ENCODE measurements around the gene OR51B5.
A peak's percentile ranks its signal among the peaks of the same experiment; 100 is the strongest.
"Not testable (repeated sequence)": the region's sequence is repeated elsewhere in the genome, so short reads cannot be mapped to it uniquely, and the experiment has no call there.

OR51B5 gene

GRCh38 chr11:5343474-5344335 is at the start of gene OR51B5:
OR51B5 (minus strand) TSS chr11:5343524; CDS start chr11:5343524, 0 bp downstream.
- no peak for DNase-seq

GRCh38 chr11:5390210-5390609 is 46.9 kb upstream of the OR51B5 start:
- DNase-seq: no peak

GRCh38 chr11:5384335-5384734 is 41.0 kb upstream of the OR51B5 start:
- DNase-seq: no peak

- DNase-seq: no peak
These were observed 40.3 kb upstream of the OR51B5 start, which contains the start of gene OR51M1 for GRCh38 chr11:5383576-5383975. OR51M1 (plus strand) TSS chr11:5383812; CDS start chr11:5389399, 5,587 bp downstream.

- peak; percentile 76 for DNase-seq
These were observed 37.5 kb upstream of the OR51B5 start for GRCh38 chr11:5380740-5381342.

GRCh38 chr11:5369789-5370188 is 26.5 kb upstream of the OR51B5 start:
- DNase-seq: peak; percentile 81

GRCh38 chr11:5368502-5369043 is 25.2 kb upstream of the OR51B5 start:
- DNase-seq: no peak

- peak; percentile 23 for DNase-seq
These were observed 24.2 kb upstream of the OR51B5 start for GRCh38 chr11:5367448-5368074.

GRCh38 chr11:5366856-5367255 is 23.5 kb upstream of the OR51B5 start:
- DNase-seq: no peak

GRCh38 chr11:5366365-5366764 is 23.0 kb upstream of the OR51B5 start:
- not testable (repeated sequence) for DNase-seq

GRCh38 chr11:5364214-5364613 is 20.9 kb upstream of the OR51B5 start:
- no peak for DNase-seq

GRCh38 chr11:5363679-5364078 is 20.4 kb upstream of the OR51B5 start:
- DNase-seq: peak; percentile 8

- DNase-seq: no peak
These were observed 18.8 kb upstream of the OR51B5 start for GRCh38 chr11:5362017-5362625.

- DNase-seq: not testable (repeated sequence)
These were observed 12.7 kb upstream of the OR51B5 start for GRCh38 chr11:5356031-5356430.

- DNase-seq: no peak
These were observed 7.9 kb upstream of the OR51B5 start, which contains the start of gene OR51B6 for GRCh38 chr11:5351208-5351607. OR51B6 (plus strand) TSS chr11:5351508; CDS start chr11:5351508, 0 bp downstream.

GRCh38 chr11:5349550-5349949 is 6.2 kb upstream of the OR51B5 start:
- no peak for DNase-seq

GRCh38 chr11:5348551-5349194 is 5.3 kb upstream of the OR51B5 start:
- no peak for DNase-seq

GRCh38 chr11:5345831-5346230 is 2.5 kb upstream of the OR51B5 start:
- DNase-seq: no peak

- DNase-seq: no peak
These were observed 3.5 kb downstream of the OR51B5 start for GRCh38 chr11:5339771-5340322.

GRCh38 chr11:5337253-5337652 is 6.1 kb downstream of the OR51B5 start:
- DNase-seq: not testable (repeated sequence)

GRCh38 chr11:5336331-5336730 is 7.0 kb downstream of the OR51B5 start:
- DNase-seq: peak; percentile 8

- DNase-seq: peak; percentile 68
These were observed 8.2 kb downstream of the OR51B5 start for GRCh38 chr11:5335170-5335569.
